HEK293 (cell line): ENCODE results near the gene LBHD2.
"Not testable (repeated sequence)": the region's sequence is repeated elsewhere in the genome, so short reads cannot be mapped to it uniquely, and the experiment has no call there.

ENCODE experiments used
- CTCF ChIA-PET: fragments of 350-600 bp; formaldehyde crosslinking; extraction: SDS; loops from one replicate; lab custom pipeline; 2021; ENCODE audit warnings: antibody characterized with exemption; lab: Yijun Ruan, JAX
- POLR2A ChIA-PET: fragments of 300-600 bp; formaldehyde crosslinking; extraction: SDS; loops from one replicate; lab custom pipeline; 2020; ENCODE audit warnings: antibody characterized with exemption, inconsistent platforms; lab: Yijun Ruan, JAX
- H3K27ac ChIP-seq: fragments of 200-500 bp; sonication (Bioruptor generic); 2 replicates; pipeline ENCODE4 v1.5.1; 2014; ENCODE audit warnings: low read depth, low read length, control low read depth, inconsistent platforms; ENCODE audit errors: extremely low read depth
- H3K36me3 ChIP-seq, 2 experiments: fragments of 200-500 bp in 1 of 2; sonication (Bioruptor generic) in 1 of 2; 1 replicate in 1 of 2; 2 replicates in 1 of 2; pipeline ENCODE4 v1.5.1; 2014 to 2017; ENCODE audit warnings: inconsistent platforms in 2 of 2, low read length in 2 of 2; ENCODE audit not compliant: control insufficient read depth in 2 of 2, insufficient read depth in 1 of 2
- H3K4me1 ChIP-seq: fragments of 200-500 bp; sonication (Bioruptor generic); 2 replicates; pipeline ENCODE4 v1.5.1; 2014; ENCODE audit warnings: mild to moderate bottlenecking, low read length, inconsistent platforms; ENCODE audit not compliant: control insufficient read depth, insufficient read depth
- H3K4me3 ChIP-seq: 2 replicates; pipeline ENCODE4 v1.5.1; 2011; ENCODE audit warnings: low read depth, mild to moderate bottlenecking, control low read depth, low read length, moderate library complexity
- H3K9me3 ChIP-seq: fragments of 200-500 bp; sonication (Bioruptor generic); 2 replicates; pipeline ENCODE4 v1.5.1; 2014; ENCODE audit warnings: low read depth, low read length, inconsistent platforms; ENCODE audit not compliant: control insufficient read depth, insufficient read depth
- EGR2 ChIP-seq: fragments of 450-650 bp; formaldehyde crosslinking; IDR thresholded peaks from 2 replicates; pipeline ENCODE4 v1.5.1; 2016; ENCODE audit warnings: low read depth, missing biosample characterization, missing genetic modification characterization
- IKZF3 ChIP-seq: fragments of 450-650 bp; IDR thresholded peaks from 2 replicates; pipeline ENCODE4 v1.5.0; 2018; ENCODE audit warnings: missing biosample characterization, mild to moderate bottlenecking, missing genetic modification characterization, moderate library complexity
- MEIS1 ChIP-seq: sonication (generic); formaldehyde crosslinking; IDR thresholded peaks from 2 replicates; pipeline ENCODE4 v1.8.1; 2022; ENCODE audit warnings: missing genetic modification reagents, mild to moderate bottlenecking, borderline replicate concordance
- REST ChIP-seq: fragments of 450-650 bp; formaldehyde crosslinking; IDR thresholded peaks from 2 replicates; pipeline ENCODE4 v1.5.1; 2016; ENCODE audit warnings: missing biosample characterization, missing genetic modification characterization
- ZBTB7A ChIP-seq: fragments of 450-650 bp; formaldehyde crosslinking; IDR thresholded peaks from 2 replicates; pipeline ENCODE4 v1.5.1; 2016; ENCODE audit warnings: low read depth, missing biosample characterization, missing genetic modification characterization
- ZBTB8A ChIP-seq: fragments of 450-650 bp; formaldehyde crosslinking; IDR thresholded peaks from 2 replicates; pipeline ENCODE4 v1.5.1; 2016; ENCODE audit warnings: missing biosample characterization, missing genetic modification characterization
- ZIC2 ChIP-seq: fragments of 450-650 bp; formaldehyde crosslinking; IDR thresholded peaks from 2 replicates; pipeline ENCODE4 v1.5.1; 2016; ENCODE audit warnings: missing biosample characterization, missing genetic modification characterization
- ZNF112 ChIP-seq: fragments of 450-650 bp; formaldehyde crosslinking; IDR thresholded peaks from 2 replicates; pipeline ENCODE4 v1.5.0; 2017; ENCODE audit warnings: missing biosample characterization, missing genetic modification characterization
- ZNF324 ChIP-seq: fragments of 450-650 bp; formaldehyde crosslinking; IDR thresholded peaks from 2 replicates; pipeline ENCODE4 v1.5.1; 2016; ENCODE audit warnings: missing biosample characterization, missing genetic modification characterization
- ZNF341 ChIP-seq: fragments of 450-650 bp; formaldehyde crosslinking; IDR thresholded peaks from 2 replicates; pipeline ENCODE4; 2016; ENCODE audit warnings: low read depth, missing biosample characterization, missing genetic modification characterization
- ZNF514 ChIP-seq: fragments of 450-650 bp; formaldehyde crosslinking; IDR thresholded peaks from 2 replicates; pipeline ENCODE4 v1.5.1; 2016; ENCODE audit warnings: missing biosample characterization, missing genetic modification characterization
- ZNF670 ChIP-seq: fragments of 450-650 bp; formaldehyde crosslinking; IDR thresholded peaks from 2 replicates; pipeline ENCODE4 v1.5.1; 2016; ENCODE audit warnings: missing biosample characterization, missing genetic modification characterization, low read depth
- ZNF792 ChIP-seq: fragments of 450-650 bp; formaldehyde crosslinking; IDR thresholded peaks from 2 replicates; pipeline ENCODE4 v1.5.1; 2016; ENCODE audit warnings: missing biosample characterization, missing genetic modification characterization
- ZNF837 ChIP-seq: fragments of 450-650 bp; formaldehyde crosslinking; IDR thresholded peaks from 2 replicates; pipeline ENCODE4 v1.5.1; 2016; ENCODE audit warnings: missing biosample characterization, missing genetic modification characterization
- ZNF843 ChIP-seq: fragments of 450-650 bp; formaldehyde crosslinking; IDR thresholded peaks from 2 replicates; pipeline ENCODE4 v1.5.1; 2016; ENCODE audit warnings: missing biosample characterization, missing genetic modification characterization

Gene LBHD2

GRCh38 chr14:103118018-103118662 is 34.1 kb downstream of the LBHD2 start:
- POLR2A ChIA-PET = no interaction called here
- no peak overlapping the region for H3K4me3 ChIP-seq
- H3K36me3 ChIP-seq = no peaks in the 10 kb centered on the region
- no peaks in the 10 kb centered on the region for H3K9me3 ChIP-seq
- CTCF ChIA-PET = interaction anchor here (0.7 to 3.3 kb wide), 2 partner anchors 13 to 18 kb away, joined by 3 to 17 read pairs; no protein-coding TSS in a partner anchor
- no peak overlapping the region for H3K27ac ChIP-seq
- peaks cover 10% of the 10 kb centered on the region for H3K4me1 ChIP-seq
- TF ChIP-seq ZNF843 (tag by site-specific recombination) (no peak), ZNF670 (tag by site-specific recombination) (no peak), ZBTB8A (tag by site-specific recombination) (no peak)

GRCh38 chr14:103118663-103119404 is 34.8 kb downstream of the LBHD2 start:
- CTCF ChIA-PET = interaction anchor here (0.7 to 3.3 kb wide), 4 partner anchors 13 to 23 kb away, joined by 3 to 22 read pairs (median 10); no protein-coding TSS in a partner anchor
- no peak overlapping the region for H3K27ac ChIP-seq
- no peaks in the 10 kb centered on the region for H3K36me3 ChIP-seq
- no peaks in the 10 kb centered on the region for H3K9me3 ChIP-seq
- H3K4me3 ChIP-seq = no peak overlapping the region
- TF ChIP-seq MEIS1 = no peak
- no peak for TF ChIP-seq ZNF514 (tag by site-specific recombination)
- no peak for TF ChIP-seq ZIC2 (tag by site-specific recombination)
- TF ChIP-seq ZNF341 (tag by site-specific recombination) = no peak
- no peak for TF ChIP-seq EGR2 (tag by site-specific recombination)
- no peak for TF ChIP-seq ZNF837 (tag by site-specific recombination)
- TF ChIP-seq ZNF792 (tag by site-specific recombination) = no peak
- no peak for TF ChIP-seq IKZF3 (tag by site-specific recombination)
- TF ChIP-seq ZNF112 (tag by site-specific recombination) = no peak
- TF ChIP-seq ZBTB7A = no peak
- no peak for TF ChIP-seq ZNF324 (tag by site-specific recombination)
- TF ChIP-seq REST (tag by site-specific recombination) = no peak
- H3K4me1 ChIP-seq = peaks cover 10% of the 10 kb centered on the region
- POLR2A ChIA-PET = interaction anchor here (0.7 kb wide), 1 partner anchor 59 kb away, joined by 5 read pairs; no protein-coding TSS in a partner anchor

GRCh38 chr14:103119527-103119926 is 35.5 kb downstream of the LBHD2 start:
- H3K27ac ChIP-seq, H3K9me3 ChIP-seq, H3K36me3 ChIP-seq, H3K4me3 ChIP-seq: not testable (repeated sequence)
- ChIA-PET CTCF (interaction anchor here (1.2 to 3.0 kb wide), 2 partner anchors 14 to 23 kb away, joined by 4 to 22 read pairs; no protein-coding TSS in a partner anchor), POLR2A (interaction anchor here (0.7 kb wide), 1 partner anchor 58 kb away, joined by 5 read pairs; no protein-coding TSS in a partner anchor)
- H3K4me1 ChIP-seq = peaks cover 10% of the 10 kb centered on the region
